Sigmoid colon (tissue), 4 donors: ENCODE results near the gene TDRKH.

Experiments
- CTCF ChIP-seq, 4 experiments: fragments of 450-650 bp in 3 of 4; fragments of 200-600 bp in 1 of 4; IDR thresholded peaks; one replicate each; pipeline ENCODE4 v1.5.1; 2016 to 2019; ENCODE audit warnings: antibody characterized with exemption in 4 of 4, mild to moderate bottlenecking in 3 of 4, moderate library complexity in 2 of 4
- POLR2A ChIP-seq, 2 donors: fragments of 450-650 bp; IDR thresholded peaks; one replicate each; pipeline ENCODE4 v1.6.1; 2016; ENCODE audit warnings: antibody characterized with exemption in 2 of 2, mild to moderate bottlenecking in 2 of 2, moderate library complexity in 2 of 2
- POLR2AphosphoS5 ChIP-seq, 4 donors: sonication (generic); formaldehyde crosslinking; IDR thresholded peaks; one replicate each; pipeline ENCODE4 v1.6.1; 2017; ENCODE audit warnings: antibody characterized with exemption in 4 of 4

DNA sequence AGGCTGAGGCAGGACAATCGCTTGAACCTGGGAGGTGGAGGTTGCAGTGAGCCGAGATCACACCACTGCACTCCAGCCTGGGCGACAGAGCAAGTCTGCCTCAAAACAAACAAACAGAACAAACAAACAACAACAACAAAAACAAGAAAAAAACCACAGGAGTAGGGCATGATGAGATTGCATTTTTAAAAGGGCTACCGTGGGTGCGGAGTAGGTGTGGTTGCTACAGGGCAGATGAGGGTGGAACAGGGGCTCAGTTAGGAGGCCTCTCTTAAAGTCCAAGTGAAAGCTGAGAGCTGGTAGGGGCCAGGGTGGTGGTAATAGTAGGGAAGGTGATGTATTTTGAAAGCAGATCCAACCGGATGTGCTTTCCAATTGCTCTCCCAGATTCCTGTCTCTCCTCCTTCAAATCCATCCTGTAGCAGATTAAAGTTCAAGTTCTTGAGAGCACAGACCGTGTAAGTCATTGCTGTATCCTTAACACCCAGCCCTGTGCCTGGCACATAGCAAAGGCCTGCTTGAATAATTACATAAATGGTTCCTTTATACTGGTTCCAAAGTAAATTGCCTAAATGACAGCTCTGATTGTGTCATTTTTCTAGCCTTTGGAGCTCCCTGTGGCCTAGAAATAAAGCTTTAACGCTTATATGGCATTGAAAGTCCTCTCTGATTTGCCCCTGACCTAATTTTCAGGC is 19.1 kb upstream of the TDRKH start:
- TF ChIP-seq POLR2AphosphoS5 (IDR thresholded peaks at IDR 0.05) (no peak), CTCF (IDR thresholded peaks at IDR 0.05) (no peak), POLR2A (IDR thresholded peaks at IDR 0.05) (no peak)
